NB4 (cell line): Measurements from ENCODE around the gene RPL41.

Experiments
- CTCF ChIP-seq: IDR thresholded peaks from one replicate; pipeline ENCODE4 v1.5.1; 2012; ENCODE audit warnings: low read depth, low read length
- MAX ChIP-seq: IDR thresholded peaks from 2 replicates; pipeline ENCODE4 v1.6.1; 2011; ENCODE audit warnings: low read depth, low read length
- MYC ChIP-seq: IDR thresholded peaks from 2 replicates; pipeline ENCODE4 v1.6.1; 2011; ENCODE audit warnings: low read depth, low read length
- POLR2A ChIP-seq: IDR thresholded peaks from 2 replicates; pipeline ENCODE4 v1.6.1; 2011; ENCODE audit warnings: mild to moderate bottlenecking; ENCODE audit not compliant: insufficient read length; ENCODE audit errors: extremely low read depth

- no peak for TF ChIP-seq POLR2A
- no peak for TF ChIP-seq CTCF
- no peak for TF ChIP-seq MAX
- no peak for TF ChIP-seq MYC
These were observed 43.8 kb downstream of the RPL41 start for GRCh38 chr12:56160193-56160763.
